GM12878 (cell line): ENCODE measurements around the gene METAP1D.

Experiments
- CHD2 ChIP-seq: IDR thresholded peaks from 2 replicates; pipeline ENCODE4 v1.6.1; 2011; ENCODE audit warnings: low read depth, low read length, improper control_type of control experiment, borderline replicate concordance
- CHD4 ChIP-seq: fragments of 200-600 bp; sonication (generic); IDR thresholded peaks from 2 replicates; pipeline ENCODE4 v1.6.1; 2016; ENCODE audit warnings: mild to moderate bottlenecking
- E2F4 ChIP-seq: IDR thresholded peaks from 2 replicates; pipeline ENCODE4 v1.6.1; 2012; ENCODE audit warnings: low read depth, low read length, improper control_type of control experiment
- SREBF2 ChIP-seq: IDR thresholded peaks from 2 replicates; pipeline ENCODE4 v1.6.1; 2012; ENCODE audit warnings: mild to moderate bottlenecking, low read length
- ZBTB4 ChIP-seq: fragments of 450-650 bp; formaldehyde crosslinking; IDR thresholded peaks from 2 replicates; pipeline ENCODE4 v1.4.0; 2022; ENCODE audit warnings: mild to moderate bottlenecking, moderate library complexity
- ZNF687 ChIP-seq: fragments of 450-650 bp; IDR thresholded peaks from 2 replicates; pipeline ENCODE4 v1.6.1; 2017; ENCODE audit warnings: mild to moderate bottlenecking, moderate library complexity

GRCh38 chr2:172120118-172120517 is 120.4 kb downstream of the METAP1D start:
- TF ChIP-seq CHD2: no peak
- TF ChIP-seq ZNF687: no peak
- no peak for TF ChIP-seq CHD4
- no peak for TF ChIP-seq SREBF2
- TF ChIP-seq E2F4: no peak
- no peak for TF ChIP-seq ZBTB4 (CRISPR knock-in tag)
